Hematopoietic multipotent progenitor cell treated with erythropoietin and hydrocortisone succinate and interleukin-3 and kit ligand, for 4 days (in vitro differentiated cells): Measurements from ENCODE around the gene RUSC1.
"Not testable (repeated sequence)": the region's sequence is repeated elsewhere in the genome, so short reads cannot be mapped to it uniquely, and the experiment has no call there.

Experiments used
- DNase-seq: peaks from one replicate; pipeline ENCODE4 v3.0.0-alpha.2; 2015

Gene RUSC1

GRCh38 chr1:155324717-155325602 lies 4.3 kb downstream of the RUSC1 start:
- DNase-seq: peak; percentile 66

GRCh38 chr1:155325603-155325893 lies 4.9 kb downstream of the RUSC1 start:
- DNase-seq: no peak

DNA sequence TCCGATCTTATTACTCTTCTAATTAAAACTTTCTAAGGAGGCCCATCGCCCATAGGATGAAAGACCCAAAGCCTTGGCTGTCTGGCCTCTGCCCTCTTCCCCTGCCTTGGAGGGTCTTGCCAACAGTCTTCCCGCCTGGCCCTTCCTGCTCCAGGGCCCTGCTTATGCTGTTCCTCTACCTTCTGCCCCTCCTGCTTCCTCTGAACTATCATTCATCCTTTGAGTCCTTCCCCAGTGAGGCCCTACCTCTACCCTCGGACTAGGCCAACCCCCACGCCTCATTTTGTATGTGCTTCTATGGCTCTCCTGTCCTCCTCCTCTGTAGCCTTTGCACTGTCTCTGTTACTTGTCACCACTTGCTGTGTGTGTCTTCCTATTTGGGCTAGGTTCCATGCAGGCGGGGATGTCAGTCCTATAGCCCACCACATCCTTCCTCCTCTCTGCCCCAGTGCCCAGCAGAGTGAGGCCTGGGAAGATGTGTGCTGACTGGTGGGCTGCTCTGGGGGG lies 5.4 kb downstream of the RUSC1 start:
- DNase-seq: no peak

DNA sequence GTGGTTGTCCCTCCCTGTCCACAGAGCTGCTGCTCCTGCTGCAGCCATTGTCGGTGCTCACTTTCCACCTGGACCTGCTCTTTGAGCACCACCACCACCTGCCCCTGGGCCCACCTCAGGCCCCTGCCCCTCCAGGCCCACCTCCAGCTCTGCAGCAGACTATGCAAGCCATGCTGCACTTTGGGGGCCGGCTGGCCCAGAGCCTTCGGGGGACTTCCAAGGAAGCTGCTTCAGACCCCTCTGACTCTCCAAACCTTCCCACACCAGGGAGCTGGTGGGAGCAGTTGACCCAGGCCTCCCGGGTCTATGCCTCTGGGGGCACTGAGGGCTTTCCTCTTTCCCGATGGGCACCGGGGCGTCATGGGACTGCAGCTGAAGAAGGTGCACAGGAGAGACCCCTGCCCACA lies 5.9 kb downstream of the RUSC1 start:
- no peak for DNase-seq

- no peak for DNase-seq
Measured at GRCh38 chr1:155327981-155328380, 7.3 kb downstream of the RUSC1 start.

DNA sequence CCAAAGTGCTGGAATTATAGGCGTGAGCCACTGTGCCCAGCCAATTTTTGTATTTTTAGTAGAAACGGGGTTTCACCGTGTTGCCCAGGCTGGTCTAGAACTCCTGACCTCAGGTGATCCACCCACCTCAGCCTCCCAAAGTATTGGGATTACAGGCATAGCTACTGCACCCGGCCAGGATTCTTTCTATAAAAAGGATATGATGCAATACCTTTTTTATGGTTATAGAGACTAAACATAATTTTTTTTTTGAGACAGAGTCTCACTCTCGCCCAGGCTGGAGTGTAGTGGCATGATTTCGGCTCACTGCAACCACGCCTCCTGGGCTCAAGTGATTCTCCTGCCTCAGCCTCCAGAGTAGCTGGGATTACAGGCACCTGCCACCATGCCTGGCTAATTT lies 8.2 kb downstream of the RUSC1 start:
- not testable (repeated sequence) for DNase-seq

DNA sequence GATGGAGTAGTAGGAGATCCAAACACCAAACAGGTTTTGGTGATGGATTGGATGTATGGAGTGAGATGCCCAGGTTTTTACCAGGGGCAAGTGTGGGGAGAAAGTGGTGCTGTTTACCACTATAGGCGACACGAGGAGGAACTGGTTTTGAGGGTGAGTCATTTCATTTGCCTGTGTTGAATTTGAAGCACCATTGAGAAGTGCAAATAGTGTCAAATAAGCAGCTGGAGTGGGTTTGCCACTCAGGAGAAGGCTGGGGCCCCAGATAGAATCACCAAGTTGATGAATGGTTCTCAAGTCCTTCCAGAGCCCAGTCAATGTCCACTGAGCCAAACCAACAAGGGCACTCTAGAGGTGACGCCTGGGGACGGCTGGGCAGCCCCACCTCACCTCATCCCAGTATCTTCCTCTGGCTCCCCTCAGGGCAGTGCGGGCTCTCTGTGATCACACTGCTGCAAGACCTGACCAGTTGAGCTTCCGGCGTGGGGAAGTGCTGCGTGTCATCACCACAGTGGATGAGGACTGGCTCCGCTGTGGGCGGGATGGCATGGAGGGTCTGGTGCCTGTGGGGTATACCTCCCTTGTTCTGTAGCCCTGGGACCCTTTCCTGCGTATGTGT lies 9.4 kb downstream of the RUSC1 start:
- DNase-seq: no peak

DNA sequence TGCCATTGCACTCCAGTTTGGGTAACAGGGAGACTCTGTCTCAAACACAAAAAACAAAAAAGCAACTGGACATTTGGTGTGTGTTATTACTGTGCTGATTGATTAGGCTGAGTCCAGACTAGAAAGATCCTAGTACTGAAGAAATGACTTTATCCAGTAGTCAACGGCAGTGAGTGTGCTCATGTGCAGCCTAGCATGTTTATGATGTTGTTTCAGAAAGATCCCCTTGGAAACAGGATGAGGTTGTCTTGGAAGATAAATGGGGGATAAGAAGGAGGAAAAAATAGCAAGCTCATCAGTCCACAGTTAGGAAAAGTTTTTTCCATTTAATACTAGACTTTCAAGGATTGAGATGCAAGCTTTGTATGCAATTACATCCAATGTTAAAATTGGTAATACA lies 14.3 kb downstream of the RUSC1 start:
- no peak for DNase-seq

DNA sequence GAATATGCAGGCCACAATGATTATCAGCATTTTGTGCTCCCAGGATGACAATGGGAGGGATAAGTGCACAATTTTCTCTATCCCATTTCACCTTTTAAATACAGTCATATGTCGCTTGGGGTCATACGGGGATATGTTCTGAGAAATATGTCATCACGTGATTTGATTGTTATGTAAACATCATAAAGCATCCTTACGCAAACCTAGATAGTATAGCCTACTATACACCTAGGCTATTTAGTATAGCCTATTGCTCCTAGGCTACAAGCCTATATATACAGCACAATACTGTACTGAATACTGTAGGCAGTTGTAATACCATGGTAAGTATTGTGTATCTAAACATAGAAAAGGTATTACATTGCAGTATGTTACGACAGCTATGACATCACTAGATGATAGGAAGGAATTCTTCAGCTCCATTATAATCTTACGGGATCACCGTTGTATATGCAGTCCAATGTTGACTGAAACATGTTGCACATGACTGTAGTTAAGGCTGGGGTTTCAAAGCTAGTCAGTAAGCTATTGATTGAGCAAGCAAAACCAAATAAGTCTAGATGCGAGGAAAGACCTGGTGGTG lies 18.9 kb downstream of the RUSC1 start:
- no peak for DNase-seq

- DNase-seq: no peak
Measured at GRCh38 chr1:155342842-155343241, 22.1 kb downstream of the RUSC1 start.

DNA sequence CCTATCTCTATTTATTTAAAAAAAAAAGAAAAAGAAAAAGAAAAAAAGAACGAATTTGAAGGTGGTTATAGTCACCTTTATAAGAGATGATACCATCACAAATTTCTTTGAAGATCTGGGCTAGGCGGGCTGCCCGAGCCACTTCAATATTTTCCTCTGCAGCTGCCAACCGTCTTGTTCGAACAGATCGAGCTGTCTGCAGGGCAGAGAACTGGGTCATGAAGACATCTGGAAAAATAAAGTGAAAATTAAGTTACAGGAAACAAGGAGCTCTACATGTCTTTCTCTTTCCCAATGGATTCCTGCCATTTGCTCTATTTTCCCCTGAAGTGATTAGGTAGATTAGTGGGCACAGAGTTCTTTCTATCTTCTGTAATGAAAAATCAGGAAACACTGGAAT lies 31.9 kb downstream of the RUSC1 start:
- DNase-seq: no peak

GRCh38 chr1:155360051-155360450 lies 39.4 kb downstream of the RUSC1 start:
- DNase-seq: no peak

DNA sequence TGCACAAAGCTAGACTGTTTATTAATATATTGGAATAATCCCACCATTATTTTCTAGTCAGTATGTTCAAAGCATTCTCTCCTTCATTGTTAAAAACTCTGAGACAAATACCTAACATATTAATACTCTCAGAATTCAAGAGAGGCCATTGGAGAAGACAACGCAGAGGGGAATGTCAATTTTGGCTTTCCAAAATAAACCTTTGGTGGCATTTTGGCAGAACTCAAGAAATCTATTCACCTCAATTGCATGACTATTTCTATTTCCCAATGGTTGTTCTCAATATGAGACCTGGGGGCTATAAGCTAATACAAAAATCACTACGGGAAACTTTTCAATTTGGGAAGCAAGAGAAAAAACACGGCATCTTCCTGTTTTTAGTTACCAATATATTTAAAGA lies 58.5 kb downstream of the RUSC1 start:
- DNase-seq: no peak

DNA sequence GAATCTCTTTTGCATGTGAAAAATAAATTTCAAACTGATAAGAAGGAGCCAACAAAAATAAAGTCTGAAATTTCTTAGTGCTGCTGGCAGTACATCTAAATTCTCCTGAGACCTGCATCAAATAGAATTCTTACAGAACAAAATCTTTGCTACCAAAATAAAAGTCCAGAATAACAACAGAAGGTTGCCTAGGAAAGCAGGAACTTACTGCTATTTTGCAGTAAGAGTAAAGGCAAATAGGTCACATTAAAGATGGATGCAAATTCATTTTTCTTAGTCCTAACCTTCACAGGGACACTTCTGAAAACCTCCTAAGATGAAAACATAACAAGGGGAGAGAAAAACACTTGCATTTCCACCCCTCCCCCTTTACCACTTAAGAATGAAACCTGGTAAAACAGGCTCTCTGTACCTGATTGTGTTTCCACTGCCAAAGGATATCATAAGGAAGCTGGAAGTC lies 59.0 kb downstream of the RUSC1 start:
- peak; percentile 48 for DNase-seq
